Smooth muscle cell (in vitro differentiated cells): Measurements from ENCODE around the gene INPP4B. TPM values are rescaled to one million over a fixed set of nuclear protein-coding genes. Genes with fewer than 3 reads are reported as not detected.

Experiments
- DNase-seq: peaks from one replicate; lab custom pipeline; 2025; ENCODE audit not compliant: unreplicated experiment; lab: John Stamatoyannopoulos, UW
- H2AFZ ChIP-seq: fragments of 200-600 bp; sonication (generic); 2 replicates; pipeline ENCODE4 v1.6.0; 2016; ENCODE audit warnings: antibody characterized with exemption, low read depth, mild to moderate bottlenecking
- H3F3A ChIP-seq: fragments of 200-600 bp; sonication (generic); 2 replicates; pipeline ENCODE4 v1.6.0; 2017; ENCODE audit warnings: antibody characterized with exemption, low read depth
- H3K27ac ChIP-seq: fragments of 200-600 bp; sonication (generic); 2 replicates; pipeline ENCODE4 v1.5.1; 2016; ENCODE audit warnings: low read depth, mild to moderate bottlenecking
- H3K27me3 ChIP-seq: fragments of 200-600 bp; sonication (generic); 2 replicates; pipeline ENCODE4 v1.6.1; 2016; ENCODE audit warnings: low read depth, mild to moderate bottlenecking
- H3K36me3 ChIP-seq: fragments of 200-600 bp; sonication (generic); 2 replicates; pipeline ENCODE4 v1.5.1; 2016; ENCODE audit warnings: low read depth
- H3K4me1 ChIP-seq: fragments of 200-600 bp; sonication (generic); 2 replicates; pipeline ENCODE4 v1.5.1; 2016; ENCODE audit warnings: low read depth
- H3K4me2 ChIP-seq: fragments of 200-600 bp; sonication (generic); 2 replicates; pipeline ENCODE4 v1.6.0; 2016; ENCODE audit warnings: mild to moderate bottlenecking
- H3K4me3 ChIP-seq: fragments of 200-600 bp; sonication (generic); 2 replicates; pipeline ENCODE4 v1.5.1; 2016; ENCODE audit warnings: mild to moderate bottlenecking
- H3K79me2 ChIP-seq: fragments of 200-600 bp; sonication (generic); 2 replicates; pipeline ENCODE4 v1.6.0; 2016; ENCODE audit warnings: low read depth, mild to moderate bottlenecking
- H3K9ac ChIP-seq: fragments of 200-600 bp; sonication (generic); 2 replicates; pipeline ENCODE4 v1.6.0; 2016; ENCODE audit warnings: low read depth
- H3K9me3 ChIP-seq: fragments of 200-600 bp; sonication (generic); replicated peaks from 2 replicates; pipeline ENCODE4 v1.5.1; 2016; ENCODE audit warnings: low read depth
- H4K20me1 ChIP-seq: fragments of 200-600 bp; sonication (generic); 2 replicates; pipeline ENCODE4 v1.6.0; 2016; ENCODE audit warnings: low read depth
- CTCF ChIP-seq: fragments of 200-600 bp; sonication (generic); IDR thresholded peaks from 2 replicates; pipeline ENCODE4 v1.5.1; 2017; ENCODE audit warnings: borderline replicate concordance, mild to moderate bottlenecking, antibody characterized with exemption; ENCODE audit not compliant: insufficient read depth, poor library complexity, severe bottlenecking
- WGBS: methylation state at CpG from one replicate; pipeline ENCODE4 v1.1.7; 2016; ENCODE audit warnings: low lambda C conversion rate; 5-methylcytosine and 5-hydroxymethylcytosine counted together
- polyA plus RNA-seq: library from polyadenylated mRNA; unstranded; fragments of >200 nt; fragmentation: Nextera tagmentation; extraction: Ambion mirVana; gene quantifications from 2 replicates; pipeline ENCODE4 v1.2.1, GENCODE V29; 2016
- total RNA-seq: library from RNA; depleted of rRNA; stranded (reverse); fragments of >200 nt; gene quantifications from 2 replicates; pipeline ENCODE4 v1.2.3, GENCODE V29; 2014

Gene INPP4B
- total and polyA plus RNA-seq, 2 experiments from 2014 or later: 2.0 to 10.9 TPM

- no peaks in the 10 kb centered on the region for H3K4me1 ChIP-seq
- no peaks in the 10 kb centered on the region for H4K20me1 ChIP-seq
- no peak overlapping the region for H3K4me3 ChIP-seq
- H3F3A ChIP-seq: no peaks in the 10 kb centered on the region
- no peaks in the 10 kb centered on the region for H3K27me3 ChIP-seq
- H2AFZ ChIP-seq: no peak overlapping the region
- no peak for TF ChIP-seq CTCF
- no peak for DNase-seq
- no peaks in the 10 kb centered on the region for H3K79me2 ChIP-seq
- no peak overlapping the region for H3K9ac ChIP-seq
- H3K27ac ChIP-seq: no peak overlapping the region
- no peaks in the 10 kb centered on the region for H3K36me3 ChIP-seq
- no peaks in the 10 kb centered on the region for H3K9me3 ChIP-seq
- H3K4me2 ChIP-seq: no peak overlapping the region
- 93% methylated on average over 2 of the region's 2 CpGs for WGBS
These were observed 733.6 kb downstream of the INPP4B start for GRCh38 chr4:142112451-142112850.

- H3K4me1 ChIP-seq: no peaks in the 10 kb centered on the region
- no peak overlapping the region for H2AFZ ChIP-seq
- H3K79me2 ChIP-seq: no peaks in the 10 kb centered on the region
- no peaks in the 10 kb centered on the region for H3F3A ChIP-seq
- no peak overlapping the region for H3K4me2 ChIP-seq
- no peaks in the 10 kb centered on the region for H4K20me1 ChIP-seq
- no peaks in the 10 kb centered on the region for H3K36me3 ChIP-seq
- no peak overlapping the region for H3K9ac ChIP-seq
- DNase-seq: no peak
- no peaks in the 10 kb centered on the region for H3K9me3 ChIP-seq
- H3K4me3 ChIP-seq: no peak overlapping the region
- TF ChIP-seq CTCF: no peak
- H3K27me3 ChIP-seq: no peaks in the 10 kb centered on the region
- no peak overlapping the region for H3K27ac ChIP-seq
These were observed 736.0 kb downstream of the INPP4B start for GRCh38 chr4:142110136-142110535.

DNA sequence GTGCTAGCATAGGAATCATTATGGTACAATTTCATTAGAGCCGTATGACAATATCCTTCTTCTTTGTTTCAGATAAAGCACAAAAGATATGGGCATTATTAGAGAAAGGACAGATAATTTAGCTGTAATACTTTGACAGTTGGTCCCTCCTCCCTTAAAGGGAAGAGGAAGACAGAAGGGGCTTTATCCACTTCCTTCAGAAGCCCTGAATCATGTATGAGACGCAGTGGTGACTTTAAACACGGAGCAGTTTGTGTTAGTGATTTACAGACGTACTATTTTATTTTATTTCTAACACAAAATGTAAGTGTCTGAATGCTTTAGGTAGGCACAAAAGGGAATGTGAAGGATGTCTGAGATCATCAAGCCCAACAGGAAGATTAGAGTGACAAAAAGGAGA, 742.1 kb downstream of the INPP4B start:
- Histone ChIP-seq H2AFZ (no peak overlapping the region), H4K20me1 (no peaks in the 10 kb centered on the region), H3K4me3 (no peak overlapping the region), H3K79me2 (no peaks in the 10 kb centered on the region), H3K27ac (no peak overlapping the region), H3K27me3 (no peaks in the 10 kb centered on the region), H3K4me1 (no peaks in the 10 kb centered on the region), H3K9me3 (no peaks in the 10 kb centered on the region), H3F3A (no peaks in the 10 kb centered on the region), H3K9ac (no peak overlapping the region), H3K36me3 (no peaks in the 10 kb centered on the region), H3K4me2 (no peak overlapping the region)
- TF ChIP-seq CTCF: no peak
- DNase-seq: no peak
- WGBS: 82% methylated on average over 4 of the region's 4 CpGs

- no peak overlapping the region for H3K9ac ChIP-seq
- WGBS: 95% methylated on average over 1 of the region's 1 CpG
- no peak overlapping the region for H3K4me2 ChIP-seq
- no peaks in the 10 kb centered on the region for H4K20me1 ChIP-seq
- no peaks in the 10 kb centered on the region for H3F3A ChIP-seq
- no peaks in the 10 kb centered on the region for H3K79me2 ChIP-seq
- TF ChIP-seq CTCF: no peak
- no peaks in the 10 kb centered on the region for H3K27me3 ChIP-seq
- DNase-seq: no peak
- no peak overlapping the region for H3K4me3 ChIP-seq
- H2AFZ ChIP-seq: no peak overlapping the region
- no peaks in the 10 kb centered on the region for H3K9me3 ChIP-seq
- H3K27ac ChIP-seq: no peak overlapping the region
- H3K36me3 ChIP-seq: no peaks in the 10 kb centered on the region
- H3K4me1 ChIP-seq: no peaks in the 10 kb centered on the region
These were observed 744.7 kb downstream of the INPP4B start for GRCh38 chr4:142101401-142101800.
